ENCODE results near the gene TCF7L2.

The TCF7L2 gene

DNA sequence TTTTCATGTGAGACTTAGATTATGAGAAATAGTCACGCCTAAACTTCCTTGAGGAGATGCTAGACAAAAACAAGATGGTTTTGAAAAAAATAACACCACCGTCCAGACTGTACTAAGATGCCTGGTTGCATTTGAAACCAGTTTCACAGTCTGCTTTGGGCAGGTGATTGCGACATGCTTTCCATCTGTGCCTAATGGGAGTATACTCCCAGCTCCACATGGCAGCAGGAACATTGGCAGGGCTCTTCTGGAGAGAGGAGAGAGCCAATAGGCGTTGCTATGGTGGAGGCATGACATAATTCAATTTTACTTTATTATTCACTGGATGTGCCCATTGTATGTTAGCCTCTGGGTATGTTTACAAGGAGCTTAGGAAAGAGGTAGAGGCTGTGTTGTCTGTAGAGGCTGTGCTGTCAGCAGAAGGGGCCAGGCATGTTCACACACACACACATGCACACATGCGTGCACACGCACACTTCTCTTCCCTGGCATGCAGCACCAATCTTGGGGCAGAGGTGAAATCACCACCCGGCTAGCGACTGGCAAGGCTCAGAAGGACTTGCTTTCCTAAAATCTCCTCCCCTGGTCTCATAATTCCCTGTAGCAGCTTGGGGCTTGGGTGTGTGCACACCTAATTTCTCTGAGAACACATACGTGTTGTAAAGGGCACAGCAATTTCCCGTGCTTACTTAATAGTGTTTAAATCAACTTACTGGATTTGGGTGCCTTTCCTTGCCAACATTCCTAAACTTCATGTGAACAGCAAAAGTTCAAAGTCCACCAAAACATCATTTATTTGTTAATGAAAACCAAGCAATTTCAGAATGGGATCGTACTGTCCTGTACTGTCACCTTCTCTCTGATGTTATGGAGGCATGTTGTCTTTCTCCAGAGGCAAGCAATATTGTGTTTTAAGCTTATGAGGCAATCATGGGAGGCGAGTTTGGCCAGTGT is 162.1 kb downstream of the TCF7L2 start:
- DNase-seq (ENCODE audit: extremely low read depth in 1 of 2, low read depth in 1 of 2) = no peak

DNA sequence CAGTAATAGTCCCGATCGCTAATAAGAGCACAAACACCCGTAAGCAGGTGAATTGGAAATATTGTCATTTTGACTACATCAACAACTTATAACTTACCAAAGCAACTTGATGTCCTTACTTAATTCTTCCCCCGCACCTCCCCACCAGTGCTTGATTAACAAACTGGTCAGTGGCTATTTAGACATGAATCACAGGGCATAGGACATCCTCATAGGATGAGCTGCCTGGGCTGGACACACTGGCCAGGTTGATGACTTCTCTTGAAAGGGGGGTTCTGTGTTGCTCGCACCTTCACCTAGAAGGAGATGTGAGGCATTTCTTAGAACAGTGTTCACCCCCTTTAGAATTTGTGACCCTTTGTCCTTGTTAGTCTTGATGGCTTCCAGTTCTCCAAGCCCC is 163.2 kb downstream of the TCF7L2 start:
- no peak for DNase-seq (ENCODE audit: extremely low read depth in 1 of 2, low read depth in 1 of 2)

DNA sequence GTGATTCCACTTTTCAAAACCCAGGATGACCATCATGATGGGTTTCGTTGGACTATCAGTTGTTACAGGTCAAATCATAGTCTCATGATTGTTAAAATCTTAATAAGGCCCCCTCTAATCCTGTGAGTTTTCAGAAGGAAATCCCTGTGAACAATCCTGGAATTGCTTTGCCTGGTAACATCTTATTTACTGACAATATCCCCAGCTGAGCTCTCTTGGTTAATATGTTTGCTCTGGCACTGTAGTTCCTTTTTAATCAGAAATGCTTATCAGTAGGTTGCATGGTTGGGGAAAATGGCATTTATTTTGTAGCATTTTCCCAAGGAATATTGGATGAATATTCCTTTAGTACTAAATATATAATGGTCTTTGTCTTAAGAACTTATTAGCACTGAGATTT is 163.9 kb downstream of the TCF7L2 start:
- DNase-seq (ENCODE audit: extremely low read depth in 1 of 2, low read depth in 1 of 2) = no peak

DNA sequence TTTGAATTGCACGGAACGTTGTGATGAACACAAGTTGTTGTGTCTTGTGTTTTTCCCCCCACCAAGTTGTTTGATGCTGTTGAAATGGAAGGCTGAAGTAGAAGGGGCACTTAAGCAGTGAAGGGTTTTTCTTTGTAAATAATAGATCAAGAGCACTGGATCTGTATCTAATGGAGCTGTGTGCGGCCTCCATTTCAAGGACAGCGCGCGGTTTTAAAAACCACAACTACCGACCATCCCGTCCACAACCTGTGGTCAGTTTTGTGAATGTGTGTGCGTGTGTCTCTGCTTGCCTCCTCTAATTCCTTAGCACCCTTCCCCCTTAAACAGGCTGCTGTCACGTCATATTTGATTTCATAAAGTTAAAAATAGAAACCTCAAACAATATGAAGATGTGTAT is 165.5 kb downstream of the TCF7L2 start:
- no peak for DNase-seq (ENCODE audit: extremely low read depth in 1 of 2, low read depth in 1 of 2)

DNA sequence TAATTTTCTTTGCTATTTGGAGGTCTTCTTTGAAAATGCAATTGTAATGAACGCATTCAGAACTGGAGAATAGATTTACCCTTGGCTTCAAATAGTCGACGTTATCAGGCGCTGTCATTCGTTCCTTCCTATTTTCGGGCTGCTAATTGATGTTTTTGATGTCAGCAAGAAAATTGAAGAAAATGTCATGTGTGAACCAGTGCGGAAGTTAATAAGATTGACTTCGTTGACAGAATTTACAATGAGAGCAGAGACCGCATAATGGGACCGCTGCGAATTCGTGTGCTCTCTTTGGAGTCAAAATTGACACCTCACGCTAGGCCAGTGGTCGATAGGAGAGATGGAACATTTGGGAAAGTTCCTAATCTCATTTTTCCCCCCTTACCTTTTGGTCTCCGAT is 168.8 kb downstream of the TCF7L2 start:
- DNase-seq (ENCODE audit: extremely low read depth in 1 of 2, low read depth in 1 of 2) = no peak

DNA sequence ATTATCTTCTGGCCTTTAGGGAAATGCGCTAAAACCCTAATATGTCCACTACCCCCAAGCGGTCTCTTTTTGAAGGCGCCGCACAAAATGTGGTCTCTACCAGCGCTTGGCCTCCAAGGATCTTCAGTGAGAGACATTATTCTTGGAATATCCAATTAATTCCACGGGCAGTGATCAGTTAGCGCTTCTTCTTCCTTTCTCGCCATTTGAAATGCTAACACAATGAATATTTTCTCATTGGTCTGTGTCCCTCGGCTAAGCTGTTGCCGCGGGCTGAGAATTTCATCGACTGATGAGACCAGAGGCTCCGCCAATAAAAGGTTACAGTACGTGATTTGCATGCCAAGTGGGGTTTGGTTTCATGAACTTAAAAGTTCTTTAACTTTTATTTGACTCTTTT is 169.8 kb downstream of the TCF7L2 start:
- no peak for DNase-seq (ENCODE audit: extremely low read depth in 1 of 2, low read depth in 1 of 2)

DNA sequence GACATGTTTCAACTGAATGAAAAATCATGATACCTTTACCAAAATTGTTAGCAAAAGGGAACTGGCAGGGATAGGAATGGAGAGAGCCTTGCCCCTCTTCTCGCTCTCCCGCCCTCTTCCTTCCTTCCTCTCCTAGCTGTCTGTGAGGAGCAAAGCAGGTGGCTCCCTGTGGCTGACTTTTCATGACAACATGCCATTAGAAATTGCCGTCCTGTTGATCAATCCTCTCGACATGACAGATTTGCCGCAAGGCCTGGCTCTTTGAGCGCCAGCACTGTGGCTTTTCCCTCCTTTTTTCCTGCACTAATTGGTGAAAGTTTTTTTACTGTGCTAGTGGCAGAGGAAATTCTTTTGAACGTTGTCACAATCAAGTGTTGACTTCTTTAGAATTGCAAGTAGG is 171.1 kb downstream of the TCF7L2 start:
- DNase-seq (ENCODE audit: extremely low read depth in 1 of 2, low read depth in 1 of 2) = no peak

DNA sequence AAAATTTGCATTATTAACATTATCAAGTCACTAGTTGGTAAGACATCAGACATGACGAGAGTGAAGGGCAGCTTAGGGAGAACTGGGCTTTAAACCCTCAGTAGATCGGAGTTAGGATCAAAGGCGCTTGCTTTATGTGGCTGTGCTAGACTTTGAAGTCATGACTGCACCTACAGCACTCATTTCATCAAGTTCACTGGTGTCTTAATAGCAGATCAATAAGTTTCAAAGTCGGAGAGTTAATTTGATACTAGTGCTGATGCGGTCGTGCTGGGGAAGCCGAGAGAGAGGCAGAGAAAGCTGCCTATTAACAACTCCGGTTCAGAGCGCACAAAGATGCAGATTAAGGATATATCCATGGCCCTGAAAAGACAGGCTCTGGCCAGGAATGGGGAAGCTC is 172.9 kb downstream of the TCF7L2 start:
- no peak for DNase-seq (ENCODE audit: extremely low read depth in 1 of 2, low read depth in 1 of 2)

DNA sequence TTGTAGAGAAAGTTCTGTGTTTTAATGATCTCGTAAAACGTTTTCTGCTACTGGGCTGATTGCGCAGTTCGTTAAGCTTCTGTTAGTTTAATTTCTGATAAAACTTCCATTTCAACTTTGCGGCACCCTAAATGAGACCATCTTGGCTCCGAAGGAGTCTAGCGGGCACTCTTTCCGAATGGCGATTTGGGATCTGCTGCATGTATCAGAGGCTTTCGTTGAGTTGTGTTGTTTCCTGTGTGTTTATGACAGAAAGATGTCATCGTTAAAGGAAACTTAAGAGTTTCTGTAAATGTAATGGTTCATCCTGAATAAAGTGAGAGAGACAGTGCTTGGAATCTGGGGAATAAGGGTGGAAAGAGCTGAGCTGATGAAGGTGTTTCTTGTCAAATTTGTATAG is 174.7 kb downstream of the TCF7L2 start:
- DNase-seq (ENCODE audit: extremely low read depth in 1 of 2, low read depth in 1 of 2) = no peak

DNA sequence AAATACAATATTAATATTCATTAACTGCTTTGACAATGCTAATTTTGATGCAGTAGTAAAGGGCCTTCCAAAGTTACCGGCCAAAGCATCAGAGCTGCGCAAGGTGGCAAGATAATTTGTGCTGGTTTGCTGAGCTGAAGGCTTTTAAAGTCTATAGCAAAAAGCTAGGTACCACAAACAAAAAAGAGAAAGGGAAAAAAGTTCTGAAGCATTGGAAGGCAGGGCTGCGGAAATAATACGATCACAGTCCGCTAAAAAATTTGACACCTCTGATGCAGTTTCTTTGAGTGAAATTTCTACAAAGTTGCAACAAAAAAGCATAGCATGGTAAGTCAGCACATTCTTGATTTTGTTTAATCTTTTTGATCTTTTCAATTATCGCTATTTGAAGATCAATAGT is 175.6 kb downstream of the TCF7L2 start:
- no peak for DNase-seq (ENCODE audit: extremely low read depth in 1 of 2, low read depth in 1 of 2)

DNA sequence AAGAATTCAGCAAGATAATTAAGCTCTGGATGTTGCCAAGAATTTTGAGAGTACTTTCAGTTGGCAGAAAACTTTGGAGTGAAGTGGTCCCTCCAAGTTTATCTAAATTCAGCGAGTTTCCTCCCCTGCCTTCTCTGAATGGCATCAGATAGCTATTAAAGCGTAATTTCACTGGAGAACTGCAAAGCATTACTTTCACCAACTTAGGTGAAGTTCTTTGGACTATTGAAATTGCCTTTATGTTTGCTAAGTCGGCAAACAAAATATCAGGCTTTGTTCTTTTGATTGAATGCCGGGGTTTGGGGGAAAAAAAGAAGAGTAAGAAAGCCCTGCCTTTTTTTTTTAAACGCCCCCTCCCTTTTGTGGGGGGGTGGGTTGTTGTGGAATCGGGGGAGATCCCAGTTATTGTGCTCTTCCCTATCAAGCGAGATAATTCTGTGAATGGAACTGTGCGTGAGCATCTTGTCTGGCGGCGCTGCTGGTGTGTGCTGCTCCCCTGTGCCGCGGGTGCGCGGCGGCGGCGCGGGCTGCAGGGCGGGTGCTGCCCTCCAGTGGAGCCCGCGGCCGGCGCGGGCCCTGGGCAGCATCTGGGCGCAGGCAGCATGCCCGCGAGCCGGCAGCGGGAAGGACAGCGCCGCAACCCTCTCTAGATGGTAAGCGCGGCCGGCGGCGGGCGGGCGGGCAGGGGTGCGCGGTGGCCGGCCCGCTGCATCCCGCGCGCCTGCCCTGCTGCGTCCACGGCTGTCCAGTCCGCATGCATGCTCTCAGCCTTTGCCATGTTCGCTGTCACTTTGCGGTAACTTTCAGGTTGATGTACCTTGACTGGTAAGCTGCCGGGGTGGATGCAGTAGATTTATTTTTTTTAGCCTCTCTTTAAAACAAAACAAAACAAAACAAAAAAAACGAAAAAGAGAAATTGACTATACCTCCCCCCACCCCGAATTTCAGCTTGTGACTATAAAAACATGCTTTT is 176.5 kb downstream of the TCF7L2 start:
- DNase-seq (ENCODE audit: extremely low read depth in 1 of 2, low read depth in 1 of 2) = peak in 1 of 2 donors; percentile 12

DNA sequence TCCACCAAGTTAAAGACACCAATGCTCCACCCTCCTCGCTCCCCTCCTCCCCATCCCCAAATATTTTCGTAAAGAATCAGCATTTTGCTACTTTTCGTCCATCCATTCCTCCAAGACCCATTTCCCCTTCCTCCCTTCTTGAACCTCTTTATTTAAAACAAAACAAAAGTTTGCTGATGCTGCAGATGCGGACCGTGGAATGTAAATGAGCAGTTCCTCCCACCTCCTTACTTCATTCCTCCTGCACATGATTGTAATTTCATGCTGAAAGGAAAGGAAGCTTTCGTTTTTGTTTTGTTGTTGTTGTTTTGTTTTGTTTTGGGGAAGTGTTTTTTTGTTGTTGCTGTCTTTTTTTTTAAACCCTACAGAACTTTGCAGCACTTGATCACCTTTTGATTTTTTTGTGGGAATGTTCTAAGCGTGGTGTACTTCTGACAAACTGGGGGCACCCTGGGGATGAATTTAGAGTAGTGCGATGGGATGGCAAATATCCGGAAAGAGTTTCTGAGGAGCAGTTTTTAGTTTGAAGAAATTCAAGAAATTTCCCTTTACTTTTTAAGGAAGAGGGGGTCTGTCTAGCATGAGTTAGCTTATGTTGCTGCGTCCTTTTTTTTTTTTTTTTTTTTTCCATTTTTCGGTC is 177.3 kb downstream of the TCF7L2 start:
- DNase-seq (ENCODE audit: extremely low read depth in 1 of 2, low read depth in 1 of 2) = no peak

DNA sequence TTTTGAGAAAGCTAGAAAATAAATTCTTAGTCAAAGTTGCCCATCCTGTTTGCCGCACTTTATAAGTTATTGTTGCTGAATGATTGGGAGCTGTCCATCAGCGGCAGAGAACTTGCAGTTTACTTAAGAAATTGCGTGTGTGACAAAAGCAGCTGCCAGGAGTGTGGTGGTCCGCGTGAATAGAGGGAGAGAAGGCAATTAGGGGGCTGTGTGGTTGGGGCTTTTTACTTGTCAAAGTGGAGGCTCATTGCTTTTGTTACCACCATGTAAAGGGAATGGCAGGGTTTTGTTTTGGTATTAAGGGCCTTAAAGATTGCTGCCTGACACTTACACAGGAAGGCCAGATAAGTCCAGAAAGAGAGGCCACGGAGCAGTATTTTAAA is 177.8 kb downstream of the TCF7L2 start:
- DNase-seq (ENCODE audit: extremely low read depth in 1 of 2, low read depth in 1 of 2) = no peak

DNA sequence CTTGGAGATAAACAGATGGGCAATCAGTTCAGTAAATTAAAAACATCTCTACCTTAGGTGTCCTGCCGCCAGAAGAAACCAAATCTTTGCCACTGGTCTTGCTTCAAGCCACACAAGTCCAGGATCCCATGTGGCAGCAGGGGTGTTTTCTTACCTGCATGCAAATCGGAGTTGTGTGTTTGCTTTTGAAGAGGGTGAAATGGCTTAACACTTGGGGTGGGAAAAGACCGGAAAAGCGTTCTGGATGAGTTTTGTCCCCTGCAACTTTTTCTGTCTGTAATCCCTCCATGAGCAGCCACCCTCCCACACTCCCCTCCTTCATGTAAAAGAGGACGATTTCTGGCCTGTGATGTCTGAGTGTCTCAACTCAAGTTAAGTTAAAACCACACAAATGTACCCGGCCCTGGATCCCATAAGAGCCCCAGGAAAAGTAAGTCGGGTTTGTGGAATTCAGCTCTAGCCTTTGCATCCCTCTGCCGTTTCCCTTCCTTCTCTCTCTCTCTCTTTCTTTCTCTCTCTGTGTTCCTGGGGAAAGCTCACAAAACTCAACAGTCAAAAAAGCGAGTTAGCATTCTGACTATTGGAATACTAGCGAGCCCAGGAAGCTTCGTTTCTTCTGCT is 178.5 kb downstream of the TCF7L2 start:
- DNase-seq (ENCODE audit: extremely low read depth in 1 of 2, low read depth in 1 of 2) = no peak

DNA sequence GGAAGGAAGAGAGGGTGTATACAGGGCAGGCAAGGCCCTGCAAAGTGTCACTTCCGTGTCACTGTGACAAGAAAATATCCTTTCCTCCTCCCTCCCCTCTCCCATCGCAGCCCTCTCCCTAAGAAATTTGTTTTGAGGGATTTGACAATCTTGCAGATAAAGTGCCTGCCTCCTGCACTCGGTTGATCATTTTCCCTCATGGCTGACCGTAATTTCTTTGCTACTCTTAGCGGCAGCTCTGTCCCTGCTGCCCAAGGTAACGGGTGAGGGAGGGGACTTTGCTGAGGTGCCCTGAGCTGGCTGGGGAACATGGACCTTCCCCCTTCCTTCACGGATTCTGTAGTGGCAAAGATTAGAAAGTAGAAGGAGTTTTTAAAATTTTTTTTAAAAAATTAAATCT is 179.1 kb downstream of the TCF7L2 start:
- DNase-seq (ENCODE audit: extremely low read depth in 1 of 2, low read depth in 1 of 2) = no peak

DNA sequence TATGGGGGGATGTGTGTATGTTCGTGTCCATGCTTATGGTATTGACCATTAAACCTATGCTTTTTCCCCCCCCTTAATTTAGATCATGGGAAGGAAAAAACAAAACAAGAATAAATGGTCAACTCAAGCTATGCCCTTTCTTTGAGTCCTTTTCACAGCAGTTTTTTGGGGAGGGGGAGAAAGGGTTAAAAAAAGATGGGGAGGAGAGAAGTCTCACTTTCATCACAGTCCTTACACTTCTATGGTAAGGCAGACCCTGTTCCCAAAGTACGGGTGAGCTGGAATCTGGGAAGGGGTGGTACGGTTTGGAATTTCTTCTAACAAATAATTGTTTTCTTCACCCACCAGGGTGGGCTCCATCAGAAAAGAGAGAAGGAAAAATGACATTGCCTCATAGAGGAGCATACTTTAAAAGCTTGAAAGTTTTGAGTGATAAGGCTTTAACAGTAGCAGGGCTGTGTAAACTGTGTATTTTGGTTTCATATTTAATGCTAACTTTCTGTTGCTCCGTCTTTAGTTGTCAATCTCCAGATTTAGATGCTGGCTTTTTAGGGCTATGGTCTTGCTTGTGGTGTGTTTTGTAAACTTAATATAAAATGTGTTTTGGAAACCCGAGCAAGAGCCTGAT is 180.1 kb downstream of the TCF7L2 start:
- DNase-seq (ENCODE audit: extremely low read depth in 1 of 2, low read depth in 1 of 2) = no peak

DNA sequence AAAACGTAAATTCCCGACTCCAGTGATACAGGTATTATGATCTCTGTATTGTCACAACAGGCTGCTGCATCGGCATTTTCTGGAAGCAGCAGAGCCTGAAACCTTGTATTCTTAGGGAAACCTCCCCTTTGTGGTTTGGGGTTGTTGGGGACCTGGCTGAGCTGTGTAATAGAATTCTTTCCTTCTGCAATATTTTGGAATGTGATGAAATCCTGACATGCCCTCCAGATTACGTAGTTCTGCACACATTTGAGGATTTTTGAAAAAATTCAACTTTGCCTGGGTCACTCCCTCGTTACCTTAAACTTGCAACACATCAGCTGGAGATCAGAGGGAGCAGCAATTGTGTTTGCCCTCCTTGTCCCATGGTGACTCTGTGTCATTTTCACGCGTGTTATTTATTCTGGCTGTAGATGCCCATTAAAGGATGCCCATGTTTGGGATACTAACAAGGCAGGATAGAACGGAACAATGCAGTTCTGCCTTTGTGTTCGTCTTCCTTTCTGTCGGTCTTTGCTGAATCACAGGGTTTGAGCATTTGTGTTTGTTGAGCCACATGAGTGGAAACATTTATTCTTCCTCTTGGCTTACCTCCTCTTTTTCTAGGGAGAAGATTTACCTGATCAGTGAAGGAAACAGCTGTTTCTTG is 181.7 kb downstream of the TCF7L2 start:
- DNase-seq (ENCODE audit: extremely low read depth in 1 of 2, low read depth in 1 of 2) = no peak

DNA sequence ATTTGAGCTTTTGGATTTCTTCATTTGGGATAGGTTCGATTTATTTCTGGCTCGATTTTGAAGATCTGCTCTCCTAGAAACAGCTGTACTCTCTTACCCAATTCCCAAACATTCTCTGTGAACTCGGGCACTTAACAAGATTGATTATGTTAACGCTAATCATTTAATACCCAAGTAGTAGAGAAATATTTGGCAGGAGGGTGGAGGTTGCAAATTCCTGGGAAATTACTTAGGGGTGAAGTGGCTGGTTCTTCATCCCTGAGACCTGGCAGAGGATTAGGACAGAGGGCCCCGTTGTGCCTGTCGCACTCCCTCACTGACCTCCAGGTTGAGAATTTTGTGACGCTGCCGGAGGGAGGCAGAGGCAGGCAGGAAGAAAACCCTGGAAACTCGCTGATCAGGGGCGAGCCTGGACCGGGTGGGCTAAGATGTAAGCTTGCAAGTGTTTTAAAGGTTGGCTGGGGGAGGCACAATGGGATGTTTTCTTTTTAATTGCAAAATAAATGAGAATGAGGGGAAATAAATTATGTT is 182.6 kb downstream of the TCF7L2 start:
- DNase-seq (ENCODE audit: extremely low read depth in 1 of 2, low read depth in 1 of 2) = no peak

DNA sequence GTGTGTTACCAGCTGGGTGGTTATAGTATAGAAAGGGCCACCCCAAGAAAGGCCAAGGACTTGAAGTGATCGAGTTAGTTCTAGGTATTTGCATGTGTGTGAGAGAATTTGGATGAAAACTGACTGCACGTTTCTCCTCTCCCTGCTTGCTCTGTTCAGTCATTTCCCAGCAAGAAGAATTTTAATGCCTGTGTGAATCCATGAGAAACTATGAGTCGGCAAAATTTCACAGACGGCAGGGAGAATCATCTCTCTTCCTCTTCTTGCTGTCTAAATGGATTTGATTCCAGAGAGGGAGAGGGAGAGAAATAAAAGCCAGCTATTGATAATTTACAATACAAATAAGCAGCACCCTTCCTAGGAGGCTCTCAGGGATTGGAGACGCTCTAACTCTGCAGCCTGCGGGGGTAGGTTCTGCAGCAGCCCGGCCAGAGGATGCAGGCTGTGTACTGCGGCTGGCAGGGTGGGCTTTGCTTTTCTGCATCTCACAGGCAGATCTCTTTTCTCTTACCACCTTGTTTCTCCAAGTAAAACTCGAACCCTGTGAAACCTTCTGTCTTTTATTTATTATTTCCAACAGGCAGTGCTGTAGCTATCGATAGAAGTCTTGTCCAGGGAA is 183.6 kb downstream of the TCF7L2 start:
- DNase-seq (ENCODE audit: extremely low read depth in 1 of 2, low read depth in 1 of 2) = no peak

Data from activated CD8-positive, alpha-beta memory T cell treated with anti-CD3 and anti-CD28 coated beads for 1 hour (primary cell).